Measurements from ENCODE around the gene GIT2.

The GIT2 gene

DNA sequence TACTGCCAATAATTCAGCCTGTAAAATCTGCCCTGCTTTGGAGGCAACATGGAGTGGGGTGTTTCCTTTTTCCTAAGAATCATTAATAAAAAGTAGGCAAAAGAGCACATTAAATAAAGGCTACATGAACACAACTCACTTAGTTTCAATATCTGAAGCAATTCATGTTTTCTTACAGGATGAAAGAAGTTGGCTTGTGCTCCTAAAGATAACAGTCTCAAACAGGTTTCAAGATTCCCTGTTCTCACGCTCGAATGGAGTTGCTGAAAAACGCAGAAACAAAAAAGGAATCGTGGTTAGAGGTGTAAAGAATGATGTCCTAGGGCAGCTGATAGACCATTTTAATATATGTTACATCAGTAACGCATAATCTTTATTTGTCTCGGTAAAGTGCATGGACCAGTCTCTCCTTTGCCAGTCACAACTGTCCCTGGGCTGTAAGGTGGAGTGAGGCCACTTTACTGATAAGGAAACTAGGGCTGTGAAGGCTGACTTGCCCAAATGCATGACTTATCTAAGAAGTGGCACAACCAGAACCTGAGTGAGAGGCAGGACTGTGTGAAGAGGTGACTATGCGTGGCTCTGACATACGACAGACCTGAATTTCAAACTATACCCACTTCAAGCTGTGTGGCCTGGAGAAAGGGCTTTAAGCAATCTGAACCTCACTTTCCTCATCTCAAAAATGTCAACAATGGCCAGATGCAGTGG is 12.6 kb downstream of the GIT2 start:
- H3K4me2 ChIP-seq (ENCODE audit: low read length) = peak overlapping the region; percentile 3
- H2AFZ ChIP-seq = no peak overlapping the region
- H3K9ac ChIP-seq = no peak overlapping the region
- no peaks in the 10 kb centered on the region for H3K9me3 ChIP-seq (ENCODE audit: control insufficient read depth, low read length)
- no peaks in the 10 kb centered on the region for H3K27me3 ChIP-seq (ENCODE audit: control insufficient read depth, insufficient read depth, low read length)
- H3K4me3 ChIP-seq (ENCODE audit: low read depth, low read length) = no peak overlapping the region
- no peaks in the 10 kb centered on the region for H3K79me2 ChIP-seq
- no peaks in the 10 kb centered on the region for H3K36me3 ChIP-seq (ENCODE audit: control insufficient read depth, insufficient read depth, low read length)
- no peak overlapping the region for H3K27ac ChIP-seq
- H3K4me1 ChIP-seq = no peaks in the 10 kb centered on the region
- TF ChIP-seq, protein P1, sequence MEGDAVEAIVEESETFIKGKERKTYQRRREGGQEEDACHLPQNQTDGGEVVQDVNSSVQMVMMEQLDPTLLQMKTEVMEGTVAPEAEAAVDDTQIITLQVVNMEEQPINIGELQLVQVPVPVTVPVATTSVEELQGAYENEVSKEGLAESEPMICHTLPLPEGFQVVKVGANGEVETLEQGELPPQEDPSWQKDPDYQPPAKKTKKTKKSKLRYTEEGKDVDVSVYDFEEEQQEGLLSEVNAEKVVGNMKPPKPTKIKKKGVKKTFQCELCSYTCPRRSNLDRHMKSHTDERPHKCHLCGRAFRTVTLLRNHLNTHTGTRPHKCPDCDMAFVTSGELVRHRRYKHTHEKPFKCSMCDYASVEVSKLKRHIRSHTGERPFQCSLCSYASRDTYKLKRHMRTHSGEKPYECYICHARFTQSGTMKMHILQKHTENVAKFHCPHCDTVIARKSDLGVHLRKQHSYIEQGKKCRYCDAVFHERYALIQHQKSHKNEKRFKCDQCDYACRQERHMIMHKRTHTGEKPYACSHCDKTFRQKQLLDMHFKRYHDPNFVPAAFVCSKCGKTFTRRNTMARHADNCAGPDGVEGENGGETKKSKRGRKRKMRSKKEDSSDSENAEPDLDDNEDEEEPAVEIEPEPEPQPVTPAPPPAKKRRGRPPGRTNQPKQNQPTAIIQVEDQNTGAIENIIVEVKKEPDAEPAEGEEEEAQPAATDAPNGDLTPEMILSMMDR (IDR thresholded peaks at IDR 0.05) = no peak

DNA sequence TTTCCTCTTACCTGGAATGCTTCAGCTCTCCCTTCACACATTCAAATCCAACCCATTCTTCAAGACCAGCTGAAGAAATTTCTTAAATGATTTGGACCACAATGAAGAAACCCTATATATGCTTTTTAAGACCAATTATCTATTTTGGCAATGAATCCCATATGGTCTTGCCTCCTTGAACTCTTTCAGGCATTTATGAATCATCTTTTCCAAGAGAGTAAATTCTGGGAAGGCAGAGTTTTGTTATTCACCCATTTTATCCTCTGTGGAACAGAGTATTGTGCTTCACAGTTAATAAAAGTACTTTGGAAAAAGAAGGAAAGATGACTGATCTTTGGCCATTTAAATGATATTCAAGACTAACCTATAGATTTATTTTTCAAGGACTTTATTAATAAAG is 14.0 kb downstream of the GIT2 start:
- H3K79me2 ChIP-seq = no peaks in the 10 kb centered on the region
- H3K27me3 ChIP-seq (ENCODE audit: control insufficient read depth, insufficient read depth, low read length) = no peaks in the 10 kb centered on the region
- no peaks in the 10 kb centered on the region for H3K9me3 ChIP-seq (ENCODE audit: control insufficient read depth, low read length)
- H3K36me3 ChIP-seq (ENCODE audit: control insufficient read depth, insufficient read depth, low read length) = no peaks in the 10 kb centered on the region
- H3K4me1 ChIP-seq = no peaks in the 10 kb centered on the region
- H2AFZ ChIP-seq = no peak overlapping the region
- TF ChIP-seq, protein P1 (IDR thresholded peaks at IDR 0.05) = no peak
- no peak overlapping the region for H3K27ac ChIP-seq
- H3K4me3 ChIP-seq (ENCODE audit: low read depth, low read length) = no peak overlapping the region
- H3K9ac ChIP-seq = no peak overlapping the region
- no peak overlapping the region for H3K4me2 ChIP-seq (ENCODE audit: low read length)

DNA sequence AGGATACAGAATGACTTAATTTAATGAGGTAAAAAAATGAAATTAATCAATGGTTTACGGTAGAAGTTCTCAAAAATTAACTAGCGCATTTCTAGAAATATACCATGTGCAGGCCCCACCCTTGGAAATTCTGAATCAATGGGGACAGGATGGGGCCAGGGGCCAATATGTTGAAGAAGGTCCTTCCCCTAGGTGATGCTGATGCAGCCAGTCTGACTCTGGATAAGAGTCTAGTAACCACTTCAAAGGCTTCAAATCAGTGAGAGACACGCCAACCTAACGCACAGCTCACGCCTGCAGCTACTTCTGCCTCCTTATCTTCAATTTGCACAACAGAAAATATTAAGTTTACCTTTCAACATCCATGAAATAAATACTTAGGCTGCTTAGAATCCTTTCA is 14.9 kb downstream of the GIT2 start:
- H3K4me2 ChIP-seq (ENCODE audit: low read length) = no peak overlapping the region
- no peak overlapping the region for H3K4me3 ChIP-seq (ENCODE audit: low read depth, low read length)
- H2AFZ ChIP-seq = no peak overlapping the region
- H3K27me3 ChIP-seq (ENCODE audit: control insufficient read depth, insufficient read depth, low read length) = no peaks in the 10 kb centered on the region
- no peaks in the 10 kb centered on the region for H3K4me1 ChIP-seq
- no peaks in the 10 kb centered on the region for H3K79me2 ChIP-seq
- TF ChIP-seq, protein P1 (IDR thresholded peaks at IDR 0.05) = no peak
- no peaks in the 10 kb centered on the region for H3K36me3 ChIP-seq (ENCODE audit: control insufficient read depth, insufficient read depth, low read length)
- H3K9me3 ChIP-seq (ENCODE audit: control insufficient read depth, low read length) = no peaks in the 10 kb centered on the region
- no peak overlapping the region for H3K27ac ChIP-seq
- H3K9ac ChIP-seq = no peak overlapping the region

DNA sequence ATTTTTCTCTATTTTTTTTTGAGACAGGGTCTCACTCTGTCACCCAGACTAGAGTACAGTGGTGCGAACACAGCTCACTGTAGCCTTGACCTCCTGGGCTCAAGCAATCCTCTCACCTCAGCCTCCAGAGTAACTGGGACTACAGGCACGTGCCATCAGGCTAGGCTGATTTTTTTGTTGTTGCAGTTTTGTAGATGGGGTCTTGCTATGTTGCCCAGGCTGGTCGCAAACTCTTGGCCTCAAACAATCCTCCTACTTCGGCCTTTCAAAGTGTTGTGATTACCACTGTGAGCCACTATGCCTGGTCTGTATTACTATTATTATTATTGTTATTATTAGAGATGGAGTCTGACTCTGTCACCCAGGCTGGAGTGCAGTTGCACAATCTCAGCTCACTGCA is 23.3 kb downstream of the GIT2 start:
- no peak overlapping the region for H3K27ac ChIP-seq
- H3K4me2 ChIP-seq (ENCODE audit: low read length) = no peak overlapping the region
- H3K4me1 ChIP-seq = no peaks in the 10 kb centered on the region
- H2AFZ ChIP-seq = no peak overlapping the region
- TF ChIP-seq, protein P1 (IDR thresholded peaks at IDR 0.05) = no peak
- no peaks in the 10 kb centered on the region for H3K36me3 ChIP-seq (ENCODE audit: control insufficient read depth, insufficient read depth, low read length)
- no peaks in the 10 kb centered on the region for H3K9me3 ChIP-seq (ENCODE audit: control insufficient read depth, low read length)
- no peak overlapping the region for H3K9ac ChIP-seq
- no peaks in the 10 kb centered on the region for H3K27me3 ChIP-seq (ENCODE audit: control insufficient read depth, insufficient read depth, low read length)
- no peak overlapping the region for H3K4me3 ChIP-seq (ENCODE audit: low read depth, low read length)
- H3K79me2 ChIP-seq = no peaks in the 10 kb centered on the region

DNA sequence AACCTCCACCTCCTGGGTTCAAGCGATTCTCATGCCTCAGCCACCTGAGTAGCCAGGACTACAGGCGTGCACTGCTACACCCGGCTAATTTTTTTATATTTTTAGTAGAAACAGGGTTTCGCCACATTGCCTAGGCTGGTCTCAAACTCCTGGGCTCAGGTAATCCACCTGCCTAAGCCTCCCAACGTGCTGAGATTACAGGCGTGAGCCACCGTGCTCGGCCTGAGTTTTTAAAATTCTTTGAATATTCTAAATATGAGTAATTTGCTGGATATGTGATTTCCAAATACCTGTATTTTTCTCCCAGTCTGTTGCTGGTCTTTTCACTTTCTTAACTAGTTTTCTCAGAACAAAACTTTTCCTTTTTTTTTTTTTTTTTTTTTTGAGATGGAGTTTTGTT is 27.4 kb downstream of the GIT2 start:
- no peaks in the 10 kb centered on the region for H3K36me3 ChIP-seq (ENCODE audit: control insufficient read depth, insufficient read depth, low read length)
- H3K4me1 ChIP-seq = no peaks in the 10 kb centered on the region
- H3K4me3 ChIP-seq (ENCODE audit: low read depth, low read length) = no peak overlapping the region
- H3K79me2 ChIP-seq = peaks cover 2% of the 10 kb centered on the region
- no peak overlapping the region for H3K9ac ChIP-seq
- H3K27ac ChIP-seq = no peak overlapping the region
- H3K4me2 ChIP-seq (ENCODE audit: low read length) = no peak overlapping the region
- no peak overlapping the region for H2AFZ ChIP-seq
- TF ChIP-seq, protein P1 (IDR thresholded peaks at IDR 0.05) = no peak
- H3K27me3 ChIP-seq (ENCODE audit: control insufficient read depth, insufficient read depth, low read length) = no peaks in the 10 kb centered on the region
- H3K9me3 ChIP-seq (ENCODE audit: control insufficient read depth, low read length) = no peaks in the 10 kb centered on the region
